Effector CD4-positive, alpha-beta T cell (primary cell): ENCODE data around the gene DCX.

Source experiments
- DNase-seq: peaks from one replicate; pipeline ENCODE4 v3.0.0-alpha.2; 2020

Gene DCX

DNA sequence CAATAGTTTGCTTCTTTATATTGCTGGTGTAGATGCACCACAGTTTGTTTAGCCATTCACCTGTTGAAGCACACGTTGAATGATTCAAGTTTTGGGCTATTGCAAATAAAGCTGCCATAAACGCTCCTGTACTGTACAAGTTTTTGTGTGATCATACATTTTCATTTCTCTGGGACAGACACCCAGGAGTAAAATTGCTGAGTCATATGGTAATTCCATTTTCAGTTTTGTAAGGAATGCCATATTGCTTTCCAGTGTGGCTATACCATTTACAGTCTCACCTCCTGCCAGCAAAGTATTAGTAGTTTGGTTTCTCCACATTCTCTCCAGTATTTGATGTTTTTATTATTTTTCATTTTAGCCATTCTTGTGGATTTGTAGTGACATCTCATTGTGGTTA, 109.7 kb downstream of the DCX start:
- DNase-seq, result no peak

DNA sequence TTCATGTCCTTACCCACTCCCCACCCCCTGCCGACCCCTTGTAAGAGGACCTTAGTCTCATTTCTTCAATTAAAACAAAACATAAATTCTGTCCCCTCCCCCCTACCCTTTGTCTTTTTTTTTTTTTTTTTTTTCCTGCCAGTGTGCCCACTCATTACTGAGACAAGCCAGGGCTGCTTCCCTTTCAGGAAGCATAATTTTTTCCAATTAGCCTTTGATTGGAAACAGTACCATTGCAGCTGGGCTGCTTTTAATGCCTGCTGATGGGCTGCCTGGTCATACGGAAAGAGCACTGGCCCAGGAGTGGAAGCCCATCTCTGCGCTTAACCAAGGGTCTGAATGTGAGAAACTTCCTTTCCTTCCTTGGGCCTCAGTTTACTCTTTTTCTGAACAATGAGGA, 123.2 kb downstream of the DCX start:
- no peak for DNase-seq

DNA sequence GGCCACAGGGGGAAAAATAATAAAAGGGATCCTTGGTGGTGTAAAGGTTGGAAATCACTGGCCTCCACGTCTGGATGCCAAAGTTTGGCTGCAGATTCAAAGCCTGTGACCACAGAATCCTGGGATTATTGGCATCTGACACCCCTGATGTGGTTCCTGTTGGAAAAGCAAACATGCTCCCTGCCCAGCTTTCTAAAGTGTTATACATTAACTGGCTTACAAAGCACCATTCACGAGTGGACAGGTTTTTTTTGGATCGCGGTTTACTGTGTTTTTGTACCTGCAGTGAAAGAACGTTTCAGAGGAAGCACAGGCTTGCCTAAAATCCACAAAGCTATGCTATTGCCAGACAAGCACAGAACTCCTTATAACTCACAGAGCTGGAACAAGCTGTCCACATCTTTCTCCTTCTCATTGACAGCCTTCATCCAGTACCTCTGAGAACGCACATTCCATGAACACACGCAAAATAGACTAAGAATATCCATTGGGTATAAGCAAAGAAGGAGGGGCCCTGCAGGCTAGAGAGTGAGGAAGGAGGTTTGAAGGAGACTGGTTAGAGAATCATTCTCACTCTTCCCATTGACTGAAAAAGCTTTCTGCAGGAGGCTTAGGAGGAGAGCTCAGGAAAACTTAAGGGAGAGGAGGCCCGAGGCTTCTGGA, 127.2 kb downstream of the DCX start:
- no peak for DNase-seq

DNA sequence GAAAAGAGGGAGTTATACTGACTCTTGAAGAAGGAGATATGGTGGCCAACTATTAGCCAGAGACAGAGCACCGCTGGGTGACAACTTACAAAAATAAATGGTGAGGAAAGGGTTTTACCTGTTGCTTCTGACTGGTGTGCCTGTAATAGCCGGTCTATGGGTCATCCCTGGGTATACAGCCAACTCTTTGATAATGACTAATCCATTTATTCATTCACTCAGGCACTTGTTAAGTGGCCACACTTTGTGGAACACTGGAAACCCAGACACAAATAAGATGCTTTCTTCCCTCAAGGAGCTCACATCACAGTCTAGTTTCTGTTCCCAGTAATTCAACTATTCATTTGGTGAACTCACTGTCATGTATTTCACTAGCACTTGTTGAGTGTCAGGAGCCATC, 128.5 kb downstream of the DCX start:
- DNase-seq, result no peak

DNA sequence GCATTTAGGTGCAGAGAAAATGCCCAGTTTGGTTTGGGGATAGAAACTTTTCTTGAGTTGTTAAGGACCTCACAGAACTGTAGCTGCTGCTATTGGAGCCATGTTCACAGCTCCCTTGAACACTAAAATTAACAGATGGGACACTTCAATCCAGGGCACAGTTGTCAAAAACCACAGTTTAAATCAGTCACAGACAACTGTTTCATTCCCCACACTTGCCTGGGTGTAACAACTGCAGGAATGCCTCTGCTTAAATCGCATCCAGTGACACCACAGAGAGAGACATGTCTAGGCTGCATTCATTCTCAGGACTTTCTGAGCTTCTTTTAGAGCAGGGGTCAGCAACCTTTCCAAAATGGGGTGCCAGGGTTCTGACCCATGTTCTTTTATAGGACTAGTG, 129.0 kb downstream of the DCX start:
- no peak for DNase-seq

DNA sequence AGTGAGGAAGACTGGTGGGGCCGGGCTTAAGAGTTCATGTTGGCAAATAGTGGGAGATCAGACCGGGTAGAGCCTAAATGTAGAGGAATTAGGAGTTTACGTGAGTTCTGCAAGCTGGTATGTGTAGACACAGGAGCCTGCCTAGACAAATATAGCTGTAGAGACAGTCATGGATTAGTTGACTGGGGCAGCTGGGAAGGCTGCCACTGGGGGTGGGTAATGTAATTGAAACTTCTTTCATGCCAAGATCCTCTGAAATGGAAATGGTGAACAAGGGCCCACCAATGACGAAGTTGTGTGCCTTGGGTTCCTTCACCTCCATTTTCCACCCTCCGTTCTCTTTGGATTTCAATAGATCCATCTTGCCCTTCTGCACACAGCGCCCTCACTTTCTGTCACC, 129.9 kb downstream of the DCX start:
- DNase-seq, result no peak

DNA sequence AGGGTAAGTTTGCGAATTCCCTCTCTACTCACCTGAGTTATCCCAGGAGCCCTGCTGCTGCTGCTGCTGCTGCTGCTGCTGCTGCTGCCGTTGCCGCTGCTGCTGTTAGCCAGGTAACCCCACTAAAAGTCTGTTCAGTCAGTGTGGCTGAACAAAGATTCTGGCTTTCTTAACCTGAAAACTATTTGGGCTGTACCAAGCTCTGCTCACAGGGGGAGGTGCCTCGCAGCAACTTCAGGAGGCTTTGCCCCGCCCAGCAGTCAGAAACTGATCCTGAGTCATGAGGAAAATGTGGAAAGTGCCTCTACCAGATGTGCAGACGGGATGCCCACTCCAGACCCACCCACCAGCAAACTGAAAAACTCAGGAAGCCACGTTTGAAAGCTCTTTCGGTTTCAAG, 141.7 kb downstream of the DCX start, which contains the start of gene CAPN6:
Gene CAPN6, minus strand, starts transcription at position 145 of the 400 bp plus-strand sequence. CDS start 6,547 bp downstream, outside the sequence.
- DNase-seq, result no peak

DNA sequence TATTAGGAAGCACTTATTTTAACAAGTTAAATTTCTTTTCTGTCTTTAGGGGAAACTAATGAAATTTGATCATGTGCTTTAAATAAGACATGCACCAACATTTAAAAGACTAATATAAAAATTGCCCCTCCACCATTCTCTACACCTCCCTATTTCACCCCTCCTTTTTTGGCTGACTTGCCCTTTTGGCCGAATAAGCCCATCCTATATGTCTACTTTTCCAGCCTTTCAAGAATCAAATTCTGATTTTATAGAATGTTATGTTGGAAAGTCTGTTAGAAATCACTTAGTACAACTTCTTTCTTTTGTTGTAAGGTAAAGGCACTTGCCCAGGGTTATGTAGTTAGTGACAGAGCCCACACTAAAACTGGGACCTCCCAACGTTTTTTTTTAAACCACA, 143.5 kb downstream of the DCX start:
- DNase-seq, result no peak

DNA sequence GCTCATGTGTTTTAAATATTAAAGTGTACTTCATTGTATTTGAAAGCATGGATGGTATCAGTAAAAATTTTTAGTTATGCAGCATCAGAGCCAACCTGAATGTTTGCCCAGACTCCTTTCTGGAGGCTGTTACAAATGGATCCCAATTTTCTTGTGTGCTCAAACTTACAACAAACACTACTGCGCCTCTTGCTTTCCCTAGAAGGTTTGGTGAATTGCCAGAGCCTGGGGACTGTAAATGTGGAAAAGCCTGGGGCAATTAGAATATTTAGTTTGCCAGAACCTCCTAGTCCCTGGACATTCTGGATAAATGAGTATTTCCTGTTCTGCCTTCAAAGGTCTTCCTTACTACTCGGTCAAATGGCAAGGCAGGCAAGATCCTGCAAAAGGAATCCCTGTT, 146.5 kb downstream of the DCX start:
- no peak for DNase-seq

DNA sequence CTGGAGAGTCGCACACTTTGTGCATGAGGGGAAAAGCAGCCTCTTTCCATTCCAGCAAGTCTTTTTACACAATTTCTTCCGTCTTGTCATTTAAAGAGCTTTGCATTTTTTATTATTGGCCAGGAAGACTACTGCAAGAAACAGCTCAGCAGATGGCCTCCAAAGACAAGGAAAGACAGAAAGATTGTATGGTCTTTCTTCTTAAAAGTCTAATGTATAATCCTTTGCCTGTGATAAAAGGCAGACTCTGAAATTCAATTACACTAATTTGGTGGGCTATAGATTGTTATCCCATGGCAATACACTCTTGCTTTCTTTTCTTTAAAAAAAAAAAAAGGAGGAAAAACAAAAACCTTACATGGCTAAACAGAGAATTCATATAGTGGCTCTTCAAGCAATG, 147.6 kb downstream of the DCX start:
- no peak for DNase-seq

DNA sequence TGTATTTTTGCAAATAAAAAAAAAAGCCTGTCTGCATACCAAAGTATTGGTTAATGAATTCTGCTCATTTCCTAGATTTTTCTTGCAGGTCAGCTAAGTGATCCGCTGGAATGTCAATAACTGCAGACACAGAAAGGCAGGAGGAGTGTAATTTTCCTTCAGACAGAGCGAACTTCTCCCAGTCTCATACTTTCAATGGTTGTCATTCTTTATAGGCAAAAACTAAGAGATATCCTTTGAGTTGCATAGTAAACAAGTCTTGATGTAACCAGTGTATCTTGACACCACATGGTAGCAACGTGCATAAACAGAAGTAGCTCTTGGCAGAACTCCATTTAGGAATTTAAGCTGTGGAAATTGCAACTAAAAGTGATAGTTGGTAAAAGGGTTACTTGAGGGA, 149.9 kb downstream of the DCX start:
- no peak for DNase-seq

DNA sequence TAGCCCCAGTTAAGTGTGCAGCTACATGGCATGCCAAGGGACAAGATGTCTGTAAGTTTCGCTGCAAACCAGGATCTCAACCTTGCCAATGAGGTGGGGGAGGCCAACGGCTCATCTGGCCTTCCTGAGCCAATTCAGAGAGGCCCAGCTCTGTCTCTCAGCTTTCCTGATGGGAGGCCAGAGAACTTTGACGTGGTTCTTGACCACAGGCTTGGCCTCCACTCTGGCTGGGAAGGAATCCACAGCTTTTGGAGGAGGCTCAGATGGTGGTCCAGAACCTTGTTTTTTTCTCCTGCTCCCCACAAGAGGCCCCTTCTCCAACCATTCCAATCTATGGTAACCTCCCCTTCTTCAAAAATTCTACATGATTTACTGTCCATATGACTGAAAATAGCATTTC, 151.5 kb downstream of the DCX start:
- DNase-seq, result no peak

DNA sequence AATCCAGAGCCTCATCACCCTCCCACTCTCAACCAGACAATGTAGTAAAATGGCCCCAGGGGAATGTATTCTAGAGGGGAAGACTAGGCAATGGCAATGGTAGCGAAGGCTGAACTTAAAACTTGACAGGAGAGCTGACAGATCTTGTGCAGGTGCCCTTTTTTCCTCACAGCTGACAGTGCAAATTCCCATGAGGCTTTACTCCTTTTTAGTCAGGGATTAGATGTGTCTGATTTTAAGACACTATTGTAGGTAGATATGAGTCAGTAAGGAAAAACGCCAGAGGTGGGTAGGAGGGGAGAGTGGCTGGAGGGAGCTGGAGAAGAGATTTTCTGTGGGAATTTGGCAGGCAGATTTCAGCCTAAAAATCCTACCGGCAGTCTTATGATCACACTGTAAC, 152.4 kb downstream of the DCX start:
- DNase-seq, result no peak

DNA sequence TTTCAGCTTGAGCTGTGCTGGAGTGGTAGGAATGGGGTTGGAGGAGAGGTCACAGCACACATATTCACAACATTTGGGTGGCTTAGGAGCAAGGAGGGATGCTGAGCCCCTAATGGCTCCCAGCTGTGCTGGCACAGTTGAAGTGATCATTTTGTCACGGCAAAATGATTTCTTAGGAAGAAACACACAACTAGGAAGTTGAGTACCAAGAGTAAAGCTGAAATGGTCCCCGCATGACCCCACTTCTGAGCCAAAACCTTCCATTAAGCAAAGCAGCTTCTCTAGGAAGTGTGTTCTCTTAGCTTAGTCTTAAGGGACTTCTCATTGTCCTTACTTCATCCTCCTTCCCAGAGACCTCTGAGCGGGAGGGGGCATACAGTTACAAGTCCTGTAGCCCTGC, 154.3 kb downstream of the DCX start:
- DNase-seq, result no peak

DNA sequence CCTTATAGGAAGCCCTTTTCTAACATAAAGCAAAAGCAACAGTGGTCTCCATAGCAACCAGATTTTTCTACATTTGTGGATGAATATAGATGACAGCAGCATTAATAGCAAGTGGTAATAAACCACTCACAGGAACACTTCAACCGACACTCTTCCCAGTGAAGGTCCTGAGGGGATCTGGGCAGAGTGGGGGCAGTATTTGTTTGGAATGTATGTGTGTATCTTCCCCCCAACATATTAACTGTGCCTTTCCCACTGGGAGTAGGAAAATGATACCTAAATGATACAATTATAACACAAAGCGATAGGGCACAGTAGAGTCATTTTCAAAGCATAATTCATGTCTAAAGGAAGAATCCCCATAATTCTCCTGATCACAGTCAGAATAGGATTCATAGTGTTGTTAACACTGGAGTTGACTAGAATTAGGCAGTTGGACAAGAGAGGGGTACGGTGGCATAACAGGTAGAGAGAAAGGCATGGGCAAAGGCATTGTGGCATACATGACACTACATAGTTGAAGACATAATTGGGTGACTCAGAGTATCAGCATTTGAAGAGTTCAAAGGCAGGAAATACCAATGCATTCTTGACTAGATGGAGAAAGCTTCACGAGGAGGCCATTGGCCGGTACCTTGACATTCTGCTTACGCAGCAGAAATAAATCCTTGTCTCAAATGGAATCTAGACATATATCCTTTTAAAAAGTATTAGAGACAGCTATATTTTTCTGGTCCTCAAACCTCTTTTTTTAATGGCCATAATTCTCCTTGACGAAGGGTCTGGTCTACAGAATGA, 156.9 kb downstream of the DCX start:
- no peak for DNase-seq

DNA sequence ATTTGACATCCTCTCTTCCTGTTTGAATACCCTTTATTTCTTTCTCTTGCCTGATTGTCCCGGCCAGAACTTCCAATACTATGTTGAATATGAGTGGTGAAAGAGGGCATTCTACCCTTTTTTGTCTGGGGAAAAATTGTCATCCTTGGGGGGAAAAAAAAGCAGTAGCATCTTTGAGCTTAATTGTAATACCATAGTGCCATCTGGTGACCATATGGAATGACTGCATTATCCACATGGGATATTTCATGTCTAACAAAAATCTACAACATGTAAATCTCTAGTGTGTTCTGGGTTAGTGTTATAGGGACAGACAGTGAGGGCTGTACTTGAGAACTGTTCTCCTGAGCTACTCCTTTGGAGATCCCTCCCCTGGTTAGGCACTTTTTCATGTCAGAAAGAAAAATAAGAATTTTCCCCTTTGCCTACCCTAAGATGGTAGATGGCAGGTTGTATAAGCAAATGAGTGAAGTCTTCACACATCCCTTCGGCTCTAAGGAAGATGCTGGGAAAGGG, 167.7 kb downstream of the DCX start:
- DNase-seq, result no peak
